Measurements from ENCODE around the gene BRD3OS. TPM values are rescaled to one million over a fixed set of nuclear protein-coding genes. Genes with fewer than 3 reads are reported as not detected.
A peak's percentile ranks its signal among the peaks of the same experiment; 100 is the strongest.

The BRD3OS gene
- total and polyA plus RNA-seq, 2 of the 13 experiments (the other 11 are each of a cell fraction or from before 2014, with no cell fraction given), result 4.9 to 5.7 TPM

DNA sequence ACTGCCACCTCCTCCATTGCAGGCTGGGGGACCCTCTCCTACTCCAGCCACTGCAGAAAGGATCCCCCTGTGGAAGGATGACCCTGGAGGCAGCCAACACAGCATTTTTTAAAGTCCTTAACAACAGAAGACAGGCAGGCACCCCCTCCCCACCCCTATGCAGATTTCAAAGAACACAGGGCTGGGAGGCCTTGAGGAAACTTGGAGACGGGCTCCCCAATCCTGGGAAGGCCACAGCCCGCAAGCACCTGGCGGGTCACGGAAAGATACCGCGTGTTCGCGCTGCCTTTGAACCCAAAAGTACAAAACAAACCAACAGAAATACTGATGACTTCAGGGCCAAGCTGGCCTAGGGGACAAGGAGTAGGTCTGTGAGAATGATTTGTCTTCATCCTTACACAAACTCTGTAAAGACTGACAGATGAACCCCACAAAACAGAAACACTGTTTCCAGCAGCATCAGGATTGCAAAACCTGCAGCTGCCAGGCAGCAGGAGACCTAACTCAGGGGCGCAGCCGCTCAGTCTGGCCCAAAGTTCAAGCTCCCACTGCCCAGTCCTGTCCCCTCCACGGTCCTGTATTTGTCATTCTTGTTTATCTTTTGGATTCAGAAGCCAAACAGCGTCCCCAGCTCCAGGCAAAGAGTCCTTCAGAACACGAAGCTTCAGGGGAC, 46.9 kb upstream of the BRD3OS start (continued):
- TF ChIP-seq, protein P1, sequence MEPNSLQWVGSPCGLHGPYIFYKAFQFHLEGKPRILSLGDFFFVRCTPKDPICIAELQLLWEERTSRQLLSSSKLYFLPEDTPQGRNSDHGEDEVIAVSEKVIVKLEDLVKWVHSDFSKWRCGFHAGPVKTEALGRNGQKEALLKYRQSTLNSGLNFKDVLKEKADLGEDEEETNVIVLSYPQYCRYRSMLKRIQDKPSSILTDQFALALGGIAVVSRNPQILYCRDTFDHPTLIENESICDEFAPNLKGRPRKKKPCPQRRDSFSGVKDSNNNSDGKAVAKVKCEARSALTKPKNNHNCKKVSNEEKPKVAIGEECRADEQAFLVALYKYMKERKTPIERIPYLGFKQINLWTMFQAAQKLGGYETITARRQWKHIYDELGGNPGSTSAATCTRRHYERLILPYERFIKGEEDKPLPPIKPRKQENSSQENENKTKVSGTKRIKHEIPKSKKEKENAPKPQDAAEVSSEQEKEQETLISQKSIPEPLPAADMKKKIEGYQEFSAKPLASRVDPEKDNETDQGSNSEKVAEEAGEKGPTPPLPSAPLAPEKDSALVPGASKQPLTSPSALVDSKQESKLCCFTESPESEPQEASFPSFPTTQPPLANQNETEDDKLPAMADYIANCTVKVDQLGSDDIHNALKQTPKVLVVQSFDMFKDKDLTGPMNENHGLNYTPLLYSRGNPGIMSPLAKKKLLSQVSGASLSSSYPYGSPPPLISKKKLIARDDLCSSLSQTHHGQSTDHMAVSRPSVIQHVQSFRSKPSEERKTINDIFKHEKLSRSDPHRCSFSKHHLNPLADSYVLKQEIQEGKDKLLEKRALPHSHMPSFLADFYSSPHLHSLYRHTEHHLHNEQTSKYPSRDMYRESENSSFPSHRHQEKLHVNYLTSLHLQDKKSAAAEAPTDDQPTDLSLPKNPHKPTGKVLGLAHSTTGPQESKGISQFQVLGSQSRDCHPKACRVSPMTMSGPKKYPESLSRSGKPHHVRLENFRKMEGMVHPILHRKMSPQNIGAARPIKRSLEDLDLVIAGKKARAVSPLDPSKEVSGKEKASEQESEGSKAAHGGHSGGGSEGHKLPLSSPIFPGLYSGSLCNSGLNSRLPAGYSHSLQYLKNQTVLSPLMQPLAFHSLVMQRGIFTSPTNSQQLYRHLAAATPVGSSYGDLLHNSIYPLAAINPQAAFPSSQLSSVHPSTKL (CRISPR knock-in tag; IDR thresholded peaks at IDR 0.05), result peak; percentile 75; the same call in 1 of the 2 replicates
- TF ChIP-seq CHD2 (IDR thresholded peaks at IDR 0.05; ENCODE audit: low read depth, low read length) (no peak), ZSCAN25 (CRISPR knock-in tag; IDR thresholded peaks at IDR 0.05) (peak; percentile 87), U2AF1 (optimal IDR thresholded peaks at IDR 0.05; ENCODE audit: low read depth, low read length) (peak; percentile 45), ZFP36 (IDR thresholded peaks at IDR 0.05; ENCODE audit: borderline replicate concordance, low read depth, low read length, partially characterized antibody) (no peak), ZNF318 (CRISPR knock-in tag; IDR thresholded peaks at IDR 0.05) (no peak), BHLHE40 (IDR thresholded peaks at IDR 0.05; ENCODE audit: low read length) (no peak; the same call in 1 of the 2 replicates), DNMT1 (CRISPR knock-in tag; IDR thresholded peaks at IDR 0.05) (no peak), NPAS2 (CRISPR knock-in tag; IDR thresholded peaks at IDR 0.05; ENCODE audit: borderline replicate concordance) (no peak)
- TF ChIP-seq, protein P2, sequence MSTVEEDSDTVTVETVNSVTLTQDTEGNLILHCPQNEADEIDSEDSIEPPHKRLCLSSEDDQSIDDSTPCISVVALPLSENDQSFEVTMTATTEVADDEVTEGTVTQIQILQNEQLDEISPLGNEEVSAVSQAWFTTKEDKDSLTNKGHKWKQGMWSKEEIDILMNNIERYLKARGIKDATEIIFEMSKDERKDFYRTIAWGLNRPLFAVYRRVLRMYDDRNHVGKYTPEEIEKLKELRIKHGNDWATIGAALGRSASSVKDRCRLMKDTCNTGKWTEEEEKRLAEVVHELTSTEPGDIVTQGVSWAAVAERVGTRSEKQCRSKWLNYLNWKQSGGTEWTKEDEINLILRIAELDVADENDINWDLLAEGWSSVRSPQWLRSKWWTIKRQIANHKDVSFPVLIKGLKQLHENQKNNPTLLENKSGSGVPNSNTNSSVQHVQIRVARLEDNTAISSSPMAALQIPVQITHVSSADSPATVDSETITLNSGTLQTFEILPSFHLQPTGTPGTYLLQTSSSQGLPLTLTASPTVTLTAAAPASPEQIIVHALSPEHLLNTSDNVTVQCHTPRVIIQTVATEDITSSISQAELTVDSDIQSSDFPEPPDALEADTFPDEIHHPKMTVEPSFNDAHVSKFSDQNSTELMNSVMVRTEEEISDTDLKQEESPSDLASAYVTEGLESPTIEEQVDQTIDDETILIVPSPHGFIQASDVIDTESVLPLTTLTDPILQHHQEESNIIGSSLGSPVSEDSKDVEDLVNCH (CRISPR knock-in tag; IDR thresholded peaks at IDR 0.05), result no peak
- TF ChIP-seq, protein P3, sequence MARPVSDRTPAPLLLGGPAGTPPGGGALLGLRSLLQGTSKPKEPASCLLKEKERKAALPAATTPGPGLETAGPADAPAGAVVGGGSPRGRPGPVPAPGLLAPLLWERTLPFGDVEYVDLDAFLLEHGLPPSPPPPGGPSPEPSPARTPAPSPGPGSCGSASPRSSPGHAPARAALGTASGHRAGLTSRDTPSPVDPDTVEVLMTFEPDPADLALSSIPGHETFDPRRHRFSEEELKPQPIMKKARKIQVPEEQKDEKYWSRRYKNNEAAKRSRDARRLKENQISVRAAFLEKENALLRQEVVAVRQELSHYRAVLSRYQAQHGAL (CRISPR knock-in tag; IDR thresholded peaks at IDR 0.05; ENCODE audit: not compliant biosample characterization), result no peak
